Measurements from ENCODE around the gene FAIM.
A peak's percentile ranks its signal among the peaks of the same experiment; 100 is the strongest.
"Not testable (repeated sequence)": the region's sequence is repeated elsewhere in the genome, so short reads cannot be mapped to it uniquely, and the experiment has no call there.

FAIM gene

GRCh38 chr3:138673641-138674530 is 65.3 kb downstream of the FAIM start:
- DNase-seq (ENCODE audit: low read depth, low spot score): no peak
- H3K27ac ChIP-seq: peak overlapping the region; percentile 60

GRCh38 chr3:138675393-138675792 is 66.8 kb downstream of the FAIM start:
- DNase-seq (ENCODE audit: low read depth, low spot score): no peak
- H3K27ac ChIP-seq: no peak overlapping the region

- no peak for DNase-seq (ENCODE audit: low read depth, low spot score)
- no peak overlapping the region for H3K27ac ChIP-seq
These were observed 69.5 kb downstream of the FAIM start for GRCh38 chr3:138678086-138678485.

- no peak for DNase-seq (ENCODE audit: low read depth, low spot score)
- H3K27ac ChIP-seq: no peak overlapping the region
These were observed 70.4 kb downstream of the FAIM start for GRCh38 chr3:138678874-138679392.

DNA sequence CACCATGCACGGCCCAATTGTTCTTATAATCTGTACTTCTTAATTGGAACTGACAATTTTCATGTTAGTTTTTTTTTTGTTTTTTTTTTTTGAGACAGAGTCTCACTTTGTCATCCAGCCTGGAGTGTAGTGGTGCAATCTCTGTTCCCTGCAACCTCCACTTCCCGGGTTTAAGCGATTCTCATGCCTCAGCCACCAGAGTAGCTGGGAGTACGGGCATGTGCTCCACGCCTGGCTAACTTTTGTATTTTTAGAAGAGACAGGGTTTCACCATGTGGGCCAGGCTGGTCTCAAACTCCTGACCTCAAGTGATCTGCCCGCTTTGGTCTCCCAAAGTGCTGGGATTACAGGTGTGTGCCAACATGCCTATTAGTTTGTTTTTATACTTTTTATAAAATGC is 72.4 kb downstream of the FAIM start:
- DNase-seq (ENCODE audit: low read depth, low spot score); H3K27ac ChIP-seq: not testable (repeated sequence)

GRCh38 chr3:138681463-138682220 is 73.1 kb downstream of the FAIM start:
- no peak overlapping the region for H3K27ac ChIP-seq
- DNase-seq (ENCODE audit: low read depth, low spot score): no peak

DNA sequence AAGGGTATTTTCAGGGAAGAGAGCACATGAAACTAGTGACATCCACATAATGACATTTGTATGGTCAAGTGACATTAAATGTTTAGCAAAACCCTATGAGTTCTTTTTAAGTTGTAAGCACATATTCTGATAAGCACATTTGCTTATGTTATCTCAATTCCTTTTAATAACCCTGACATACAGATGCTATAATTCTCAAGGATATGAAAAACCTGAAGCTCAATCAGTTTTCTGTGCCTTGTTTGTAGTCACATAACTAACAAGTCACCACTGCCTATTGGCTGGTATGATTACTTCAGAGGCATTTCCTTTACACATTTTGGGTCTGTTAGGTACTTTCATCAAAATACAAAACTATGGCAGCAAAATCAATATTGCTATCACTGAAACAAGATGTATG is 74.1 kb downstream of the FAIM start:
- no peak overlapping the region for H3K27ac ChIP-seq
- no peak for DNase-seq (ENCODE audit: low read depth, low spot score)
